Measurements from ENCODE around the gene TMEM203. TPM values are rescaled to one million over a fixed set of nuclear protein-coding genes. Genes with fewer than 3 reads are reported as not detected.
"Not testable (repeated sequence)": the region's sequence is repeated elsewhere in the genome, so short reads cannot be mapped to it uniquely, and the experiment has no call there.

The TMEM203 gene
- total RNA-seq, 1 donor from 2014 or later = 41.2 TPM

GRCh38 chr9:137245450-137246421, 40.3 kb upstream of the TMEM203 start:
- H3K4me3 Mint-ChIP-seq (ENCODE audit: unreplicated experiment) = no peak overlapping the region
- no peaks in the 10 kb centered on the region for H3K9me3 Mint-ChIP-seq (ENCODE audit: unreplicated experiment)
- H3K4me1 Mint-ChIP-seq (ENCODE audit: unreplicated experiment) = peaks cover 20% of the 10 kb centered on the region
- H3K27ac Mint-ChIP-seq (ENCODE audit: unreplicated experiment) = no peak overlapping the region
- H3K36me3 Mint-ChIP-seq (ENCODE audit: unreplicated experiment) = peaks cover 9% of the 10 kb centered on the region
- no peaks in the 10 kb centered on the region for H3K27me3 Mint-ChIP-seq (ENCODE audit: unreplicated experiment)
- no peak for TF ChIP-seq CTCF (IDR thresholded peaks at IDR 0.05)
- DNase-seq (ENCODE audit: extremely low spot score, unreplicated experiment) = no peak

DNA sequence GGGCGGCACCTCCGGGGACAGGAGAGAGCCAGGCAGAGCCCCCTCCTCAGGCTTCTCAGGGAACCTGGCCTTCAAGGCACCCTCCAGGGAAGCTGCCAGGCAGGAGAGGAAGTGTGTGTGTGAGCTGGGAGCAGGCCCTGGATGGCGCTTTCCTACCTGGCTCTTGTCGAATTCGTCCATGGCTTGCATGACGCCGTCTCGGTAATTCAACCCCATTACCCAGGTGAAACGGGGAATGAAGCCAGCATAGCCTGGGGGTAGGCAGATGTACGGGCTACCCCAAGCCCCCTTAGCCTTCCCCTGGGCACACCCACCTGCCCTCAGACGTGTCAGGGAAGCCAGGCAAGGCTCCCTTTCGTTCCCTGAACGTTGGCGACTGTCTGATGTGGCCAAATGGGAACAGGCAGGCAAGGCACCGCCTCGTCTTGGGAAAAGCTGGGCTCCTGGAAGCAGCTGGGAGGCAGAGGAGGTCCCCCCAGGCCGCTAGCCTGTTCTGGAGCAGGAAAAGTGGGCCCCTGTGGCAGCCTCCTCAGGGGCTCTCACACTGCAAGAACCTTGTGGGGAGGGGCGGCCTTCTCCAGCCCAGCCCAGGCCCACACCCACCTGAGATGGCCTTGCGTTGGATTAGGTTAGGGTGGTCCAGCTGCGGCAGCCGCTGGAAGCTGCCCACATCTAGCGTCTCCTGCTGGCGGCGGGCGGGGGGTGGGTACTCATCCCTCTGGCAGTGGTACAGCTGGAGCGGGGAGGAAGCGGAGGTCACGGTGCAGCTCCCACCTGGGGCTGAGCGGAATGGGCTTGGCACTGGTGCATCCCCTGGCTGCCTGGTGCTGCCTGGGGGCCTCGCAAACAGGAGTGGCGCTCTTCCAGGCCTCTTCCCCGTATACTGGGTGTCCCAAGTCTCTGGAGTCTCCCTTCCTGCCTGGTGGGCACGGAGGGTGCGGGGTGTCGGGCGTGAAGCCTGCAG, 39.3 kb upstream of the TMEM203 start:
- no peak for DNase-seq (ENCODE audit: extremely low spot score, unreplicated experiment)
- no peak overlapping the region for H3K4me3 Mint-ChIP-seq (ENCODE audit: unreplicated experiment)
- no peak for TF ChIP-seq CTCF (IDR thresholded peaks at IDR 0.05)
- no peaks in the 10 kb centered on the region for H3K9me3 Mint-ChIP-seq (ENCODE audit: unreplicated experiment)
- peaks cover 9% of the 10 kb centered on the region for H3K36me3 Mint-ChIP-seq (ENCODE audit: unreplicated experiment)
- H3K27ac Mint-ChIP-seq (ENCODE audit: unreplicated experiment) = no peak overlapping the region
- no peaks in the 10 kb centered on the region for H3K27me3 Mint-ChIP-seq (ENCODE audit: unreplicated experiment)
- H3K4me1 Mint-ChIP-seq (ENCODE audit: unreplicated experiment) = peaks cover 23% of the 10 kb centered on the region

GRCh38 chr9:137243626-137244485, 38.4 kb upstream of the TMEM203 start:
- TF ChIP-seq CTCF (IDR thresholded peaks at IDR 0.05) = no peak
- Mint-ChIP-seq H3K27ac (ENCODE audit: unreplicated experiment) (no peak overlapping the region), H3K9me3 (ENCODE audit: unreplicated experiment) (no peaks in the 10 kb centered on the region)

GRCh38 chr9:137243266-137243625, 37.8 kb upstream of the TMEM203 start:
- not testable (repeated sequence) for DNase-seq (ENCODE audit: extremely low spot score, unreplicated experiment); H3K4me3 Mint-ChIP-seq (ENCODE audit: unreplicated experiment); H3K27ac Mint-ChIP-seq (ENCODE audit: unreplicated experiment); H3K36me3 Mint-ChIP-seq (ENCODE audit: unreplicated experiment); H3K9me3 Mint-ChIP-seq (ENCODE audit: unreplicated experiment); H3K27me3 Mint-ChIP-seq (ENCODE audit: unreplicated experiment)
- peaks cover 33% of the 10 kb centered on the region for H3K4me1 Mint-ChIP-seq (ENCODE audit: unreplicated experiment)

More at GRCh38 chr9:137243626-137244485, 38.4 kb upstream of the TMEM203 start:
- Mint-ChIP-seq H3K27me3 (ENCODE audit: unreplicated experiment) (no peaks in the 10 kb centered on the region), H3K4me1 (ENCODE audit: unreplicated experiment) (peaks cover 30% of the 10 kb centered on the region), H3K4me3 (ENCODE audit: unreplicated experiment) (no peak overlapping the region), H3K36me3 (ENCODE audit: unreplicated experiment) (peaks cover 9% of the 10 kb centered on the region)
- no peak for DNase-seq (ENCODE audit: extremely low spot score, unreplicated experiment)

All from osteocyte (in vitro differentiated cells).